HG02981 (cell line): ENCODE results near the gene PRPF19.

Experiments
- ATAC-seq: cut with Tn5 transposase; IDR thresholded peaks from one replicate; pipeline ENCODE4 v1.9.1; 2021; ENCODE audit warnings: mild to moderate bottlenecking, moderate library complexity; ENCODE audit not compliant: unreplicated experiment

The PRPF19 gene

DNA sequence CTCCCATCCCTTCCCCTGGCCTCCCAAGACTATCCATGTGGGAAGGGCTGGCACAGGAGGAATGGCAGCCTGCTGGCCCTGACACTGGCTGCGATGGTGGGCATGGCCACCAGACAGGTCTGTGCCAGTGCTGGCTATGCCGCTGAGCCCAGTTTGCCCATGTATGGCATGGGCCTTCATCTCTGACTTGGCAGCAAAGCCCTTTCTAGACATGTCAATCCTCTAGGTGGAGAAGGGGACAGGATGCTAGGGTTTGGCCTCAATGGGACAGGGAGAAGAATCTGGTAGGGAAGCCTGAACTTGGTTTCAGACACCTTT, 30.3 kb downstream of the PRPF19 start:
- no peak for ATAC-seq

DNA sequence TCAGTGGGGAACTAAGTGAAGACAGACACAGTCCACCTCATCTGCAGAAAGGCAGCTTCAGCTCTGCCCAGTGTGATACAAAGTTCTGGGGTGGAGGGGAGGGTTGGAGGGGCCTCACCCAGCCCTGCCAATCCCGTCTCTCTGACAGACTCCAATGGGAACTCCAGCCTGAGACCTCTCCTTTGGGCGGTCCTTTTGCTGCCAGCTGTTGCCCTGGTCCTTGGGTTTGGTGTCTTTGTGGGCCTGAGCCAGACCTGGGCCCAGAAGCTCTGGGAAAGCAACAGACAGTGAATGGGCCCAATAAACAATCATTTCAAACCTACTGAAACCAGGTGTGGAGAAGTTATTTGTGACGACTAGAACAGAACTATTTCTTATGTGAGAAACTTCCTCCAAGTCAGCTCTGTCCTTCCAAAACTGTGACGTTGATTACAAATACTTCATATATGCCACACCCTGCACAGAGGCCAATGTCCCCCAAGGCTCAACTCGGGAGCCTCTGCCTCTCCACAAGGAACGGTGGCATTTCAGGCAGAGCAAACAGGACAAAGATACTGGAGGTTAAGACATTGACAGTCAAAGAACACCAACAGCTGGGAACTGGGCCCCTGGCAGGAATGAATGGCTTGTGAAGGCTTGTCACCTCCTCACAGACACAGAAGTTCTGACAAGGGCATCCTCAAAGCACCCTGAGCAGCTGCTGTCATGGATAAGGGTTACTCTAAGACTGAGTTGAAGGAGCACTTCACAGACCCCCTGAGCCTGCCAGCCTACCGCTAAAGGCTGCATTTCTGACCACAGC, 30.8 kb downstream of the PRPF19 start:
- no peak for ATAC-seq

DNA sequence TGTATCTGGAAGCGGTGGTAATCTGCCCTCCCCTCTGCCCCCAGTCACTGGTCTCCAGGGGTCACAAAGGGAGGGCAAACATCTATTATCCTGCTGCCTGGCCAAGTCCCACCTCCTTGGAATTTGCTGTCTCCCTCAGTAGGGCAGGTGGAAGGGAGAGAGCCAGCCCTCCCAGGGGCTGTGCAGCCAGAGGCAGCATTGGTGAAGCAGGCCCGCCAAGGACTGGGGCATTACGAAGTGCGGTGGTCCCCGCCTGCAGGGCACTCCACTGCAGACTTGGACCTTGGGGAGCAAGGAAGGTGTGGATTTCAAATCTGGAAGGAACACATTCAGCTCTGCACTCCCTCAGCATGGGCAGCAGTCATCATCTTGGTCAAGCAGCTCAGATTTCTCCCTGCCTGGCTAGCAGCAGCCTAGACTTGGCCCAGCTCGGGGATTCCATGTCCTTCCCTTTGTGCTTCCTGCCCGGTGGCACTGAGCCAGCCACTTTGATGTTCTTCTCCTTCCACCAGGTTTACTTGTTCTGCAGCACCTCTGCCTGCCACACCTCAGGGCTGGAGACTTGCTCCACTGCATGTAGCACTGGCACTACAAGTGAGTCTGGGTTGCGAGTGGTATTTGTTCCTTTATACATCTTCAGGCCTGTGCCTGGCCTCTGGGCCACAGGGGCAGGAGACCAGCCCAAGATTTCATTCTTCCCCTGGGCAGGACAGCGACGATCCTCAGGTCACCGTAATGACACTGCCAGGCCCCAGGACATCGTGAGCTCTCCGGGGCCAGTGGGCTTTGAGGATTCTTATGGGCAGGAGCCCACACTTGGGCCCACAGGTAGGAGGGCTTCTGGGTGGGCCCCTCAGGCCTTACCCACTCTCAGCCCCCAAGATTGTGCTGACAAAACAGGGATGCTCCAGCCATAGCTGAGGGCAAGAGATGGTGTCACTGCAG, 31.7 kb downstream of the PRPF19 start:
- ATAC-seq = no peak

DNA sequence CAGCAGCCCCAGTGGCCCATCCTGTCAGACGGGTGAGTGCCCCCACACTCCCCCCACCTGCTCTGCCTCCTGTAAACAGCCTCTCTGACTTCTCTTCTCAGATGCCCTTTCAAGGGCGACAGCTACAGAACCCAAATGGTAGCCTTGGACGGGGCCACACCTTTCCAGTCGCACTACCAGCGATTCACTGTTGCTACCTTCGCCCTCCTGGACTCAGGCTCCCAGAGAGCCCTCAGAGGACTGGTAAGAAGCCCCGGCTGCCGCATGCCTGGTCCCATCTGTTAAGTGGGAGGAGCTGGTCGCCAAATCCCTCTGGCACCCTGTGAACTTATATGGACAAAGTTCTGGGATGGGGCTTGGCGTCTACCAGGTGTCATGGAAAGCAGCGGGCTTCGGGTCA, 32.9 kb downstream of the PRPF19 start:
- no peak for ATAC-seq

DNA sequence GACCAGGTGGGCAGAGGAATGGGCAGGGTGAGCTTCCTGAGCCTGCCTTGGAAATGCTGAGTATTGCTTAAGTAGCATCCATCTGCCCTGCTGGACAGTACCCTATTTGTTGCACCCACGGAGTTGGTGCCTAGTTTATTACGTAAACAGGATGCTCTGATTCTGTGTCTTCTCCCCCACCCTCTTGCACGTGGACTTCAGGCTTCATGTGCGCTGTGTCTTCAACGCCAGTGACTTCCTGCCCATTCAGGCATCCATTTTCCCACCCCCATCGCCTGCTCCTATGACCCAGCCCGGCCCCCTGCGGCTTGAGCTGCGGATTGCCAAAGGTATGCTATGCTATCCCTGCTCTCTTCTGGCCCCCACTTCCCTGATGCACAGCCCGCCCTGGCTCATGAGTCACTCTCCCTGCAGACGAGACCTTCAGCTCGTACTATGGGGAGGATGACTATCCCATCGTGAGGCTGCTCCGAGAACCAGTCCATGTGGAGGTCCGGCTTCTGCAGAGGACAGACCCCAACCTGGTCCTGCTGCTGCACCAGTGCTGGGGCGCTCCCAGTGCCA, 33.3 kb downstream of the PRPF19 start:
- ATAC-seq = no peak

DNA sequence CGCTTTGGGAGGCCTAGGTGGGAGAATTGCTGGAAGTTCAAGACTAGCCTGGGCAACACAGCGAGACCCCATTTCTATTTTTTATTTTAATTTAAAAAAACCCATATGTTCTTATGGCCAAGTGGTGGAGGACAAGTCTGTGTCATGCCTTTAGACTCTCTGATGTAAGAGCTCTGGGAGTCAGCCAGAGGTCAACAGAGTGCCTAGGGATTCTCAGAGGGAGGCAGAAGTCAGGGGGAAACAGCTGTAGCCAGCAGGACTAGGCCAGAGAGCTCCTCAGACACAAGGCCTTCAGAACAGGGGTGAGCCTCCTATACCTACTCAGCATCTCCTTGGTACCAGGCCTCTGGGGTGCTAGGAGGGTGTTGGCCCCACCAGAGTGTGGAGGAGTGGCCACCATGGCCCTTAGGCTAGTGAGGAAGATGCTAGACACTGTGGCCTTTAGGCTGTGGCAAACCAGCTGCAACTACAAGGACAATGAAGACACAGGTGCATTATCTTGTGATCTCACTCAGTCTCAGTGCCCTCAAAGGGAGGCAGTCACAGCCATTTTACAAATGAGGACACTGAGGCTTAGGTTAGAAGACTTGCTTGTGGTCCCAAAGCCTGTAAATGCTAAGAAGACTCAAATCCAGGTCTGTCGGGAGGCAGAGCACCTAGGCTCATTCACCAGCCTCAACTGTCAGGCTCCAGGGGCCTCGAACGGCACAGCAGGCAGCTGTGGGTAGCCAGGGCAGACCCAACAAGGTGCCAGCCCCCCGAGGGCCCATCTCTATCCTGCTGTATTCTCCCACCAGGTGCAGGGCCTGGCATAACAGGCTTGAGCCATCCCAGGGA, 34.0 kb downstream of the PRPF19 start:
- no peak for ATAC-seq

DNA sequence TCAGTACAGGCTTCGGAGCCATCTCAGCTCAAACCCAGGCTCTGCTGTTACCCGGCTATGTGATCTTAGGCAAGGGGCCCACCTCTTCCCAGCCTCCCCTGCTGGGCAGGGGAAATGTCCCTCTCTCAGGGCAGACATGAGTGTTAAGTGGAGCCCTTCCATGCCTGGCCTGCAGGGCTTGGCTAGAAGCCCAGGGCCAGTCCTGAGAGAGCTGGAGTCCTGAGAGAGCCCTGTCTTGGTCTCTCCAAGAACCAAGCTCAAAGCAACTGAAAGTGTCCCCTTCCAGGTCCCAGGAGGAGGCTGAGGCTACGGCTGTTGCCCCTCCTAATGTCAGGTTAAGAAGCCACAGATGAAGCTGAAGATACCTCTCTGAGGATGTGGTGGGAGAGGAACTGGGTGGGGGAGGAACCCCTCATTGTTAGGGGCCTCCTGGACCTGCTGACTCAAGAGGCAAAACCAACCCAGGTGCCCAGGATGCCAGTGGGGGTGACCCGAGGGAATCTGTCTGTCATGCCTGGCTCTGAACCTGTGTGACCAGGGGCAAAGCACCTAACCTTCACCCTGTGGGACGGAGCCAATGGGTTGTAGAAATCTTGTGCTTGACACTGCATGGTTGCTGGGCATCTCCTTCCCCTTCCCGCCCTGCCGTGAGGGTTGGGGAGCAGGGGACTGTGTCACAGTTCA, 34.9 kb downstream of the PRPF19 start:
- no peak for ATAC-seq

DNA sequence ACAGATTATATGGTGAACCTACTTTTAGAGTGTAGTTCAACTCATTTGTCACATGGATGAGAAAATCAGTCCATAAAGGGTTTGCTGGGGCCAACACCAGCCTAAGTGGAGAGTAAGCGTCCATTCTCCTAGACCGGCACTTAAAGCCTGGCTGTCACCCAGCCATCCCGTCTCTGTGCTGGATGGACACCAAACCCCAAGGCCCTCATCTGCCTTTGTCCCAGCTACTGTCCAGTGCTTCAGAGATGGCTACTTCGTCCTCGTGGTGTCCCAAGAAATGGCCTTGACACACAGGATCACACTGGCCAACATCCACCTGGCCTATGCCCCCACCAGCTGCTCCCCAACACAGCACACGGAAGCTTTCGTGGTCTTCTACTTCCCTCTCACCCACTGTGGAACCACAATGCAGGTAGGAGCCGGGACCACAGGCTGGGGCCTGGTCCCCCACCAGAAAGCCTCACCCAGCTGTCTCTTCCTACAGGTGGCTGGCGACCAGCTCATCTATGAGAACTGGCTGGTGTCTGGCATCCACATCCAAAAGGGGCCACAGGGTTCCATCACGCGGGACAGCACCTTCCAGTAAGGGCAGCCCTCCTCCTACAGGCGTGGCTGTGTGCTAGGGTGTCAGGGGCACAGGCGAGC, 35.5 kb downstream of the PRPF19 start:
- no peak for ATAC-seq

DNA sequence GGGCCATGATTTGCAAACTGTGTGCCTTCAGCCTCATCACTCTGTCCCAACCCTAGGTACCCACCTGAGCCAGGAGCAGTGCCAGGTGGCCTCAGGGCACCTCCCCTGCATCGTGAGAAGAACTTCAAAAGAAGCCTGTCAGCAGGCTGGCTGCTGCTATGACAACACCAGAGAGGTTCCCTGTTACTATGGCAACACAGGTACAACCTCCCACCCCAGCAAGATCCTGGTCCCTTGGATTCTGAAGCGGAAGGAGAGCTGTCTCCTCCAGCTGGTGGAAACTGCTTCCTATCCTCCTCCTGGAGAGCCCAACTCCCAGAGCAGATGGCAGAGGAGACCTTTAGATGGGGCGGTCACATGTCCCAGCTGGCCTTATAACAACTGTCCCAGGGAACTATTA, 36.1 kb downstream of the PRPF19 start:
- no peak for ATAC-seq

DNA sequence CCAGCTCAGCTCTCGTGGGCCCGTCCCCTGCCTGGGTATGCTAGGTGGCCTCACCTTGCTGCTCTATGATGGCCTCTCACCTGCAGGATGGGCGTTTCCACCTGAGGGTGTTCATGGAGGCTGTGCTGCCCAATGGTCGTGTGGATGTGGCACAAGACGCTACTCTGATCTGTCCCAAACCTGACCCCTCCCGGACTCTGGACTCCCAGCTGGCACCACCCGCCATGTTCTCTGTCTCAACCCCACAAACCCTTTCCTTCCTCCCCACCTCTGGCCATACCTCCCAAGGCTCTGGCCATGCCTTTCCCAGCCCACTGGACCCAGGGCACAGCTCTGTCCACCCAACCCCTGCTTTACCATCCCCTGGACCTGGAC, 36.9 kb downstream of the PRPF19 start:
- ATAC-seq = no peak

DNA sequence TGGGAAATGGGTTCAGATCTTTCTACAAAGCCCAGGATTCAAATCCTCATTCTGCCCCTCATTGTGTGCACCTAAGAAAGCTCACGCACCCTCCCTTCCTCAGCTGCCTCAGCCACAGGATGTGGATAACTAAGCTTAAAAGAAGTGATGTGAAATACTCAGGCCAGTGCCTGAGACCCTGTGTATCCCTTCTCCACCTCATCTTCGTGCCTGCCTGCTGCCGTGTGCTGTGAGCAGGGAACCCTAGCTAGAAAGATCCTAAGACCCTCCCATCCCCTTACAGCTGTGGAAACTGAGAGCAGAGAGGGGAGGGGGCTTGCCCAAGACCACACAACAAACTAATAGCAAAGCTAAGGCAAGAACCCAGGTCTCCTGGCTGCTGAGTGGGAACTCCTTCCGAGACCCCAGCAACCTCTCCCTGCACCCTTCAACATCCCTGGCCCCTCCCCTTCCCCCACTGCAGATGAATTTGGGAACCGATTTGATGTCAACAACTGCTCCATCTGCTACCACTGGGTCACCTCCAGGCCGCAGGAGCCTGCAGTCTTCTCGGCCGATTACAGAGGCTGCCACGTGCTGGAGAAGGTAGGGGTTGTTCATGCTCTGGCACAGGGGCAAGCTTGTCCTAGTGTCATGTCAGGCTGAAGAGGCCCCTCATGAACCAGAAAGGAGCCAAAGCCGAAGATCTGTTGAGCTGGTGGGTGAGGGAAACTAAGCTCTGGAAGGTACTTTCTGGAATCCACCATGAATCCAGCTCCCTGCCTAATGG, 37.5 kb downstream of the PRPF19 start:
- ATAC-seq = no peak

DNA sequence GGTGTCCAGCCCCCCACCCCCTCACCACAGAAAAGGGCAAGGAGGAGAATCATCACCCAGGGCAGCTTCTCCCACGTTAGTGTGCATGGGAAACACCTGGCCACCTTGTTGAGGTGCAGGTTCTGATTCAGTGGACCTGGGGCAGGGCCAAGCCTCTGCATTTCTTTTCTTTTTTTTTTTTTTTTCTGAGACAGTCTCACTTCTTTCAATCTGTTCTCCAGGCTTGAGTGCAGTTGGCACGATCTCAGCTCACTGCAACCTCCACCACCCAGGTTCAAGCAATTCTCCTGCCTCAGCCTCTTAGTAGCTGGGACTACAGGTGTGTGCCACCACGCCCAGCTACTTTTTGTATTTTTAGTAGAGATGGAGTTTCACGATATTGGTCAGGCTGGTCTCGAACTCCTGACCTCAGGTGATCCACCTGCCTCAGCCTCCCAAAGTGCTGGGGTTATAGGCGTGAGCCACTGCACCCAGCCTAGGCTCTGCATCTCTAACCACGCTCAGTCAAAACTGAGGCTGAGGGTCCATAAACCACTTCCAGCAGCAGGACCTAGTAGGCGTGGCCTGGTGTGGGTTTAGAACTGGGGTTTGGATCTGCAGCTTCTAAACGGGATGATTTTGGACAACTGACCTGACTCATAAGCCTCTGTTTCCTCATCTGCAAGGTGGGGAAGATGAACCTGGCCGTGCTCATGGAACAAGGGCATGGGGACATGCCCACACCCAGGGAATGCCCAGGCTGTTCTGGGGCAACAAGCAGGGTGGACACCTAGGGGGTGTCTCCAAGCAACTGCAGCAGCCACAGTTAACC, 38.3 kb downstream of the PRPF19 start:
- ATAC-seq = no peak

DNA sequence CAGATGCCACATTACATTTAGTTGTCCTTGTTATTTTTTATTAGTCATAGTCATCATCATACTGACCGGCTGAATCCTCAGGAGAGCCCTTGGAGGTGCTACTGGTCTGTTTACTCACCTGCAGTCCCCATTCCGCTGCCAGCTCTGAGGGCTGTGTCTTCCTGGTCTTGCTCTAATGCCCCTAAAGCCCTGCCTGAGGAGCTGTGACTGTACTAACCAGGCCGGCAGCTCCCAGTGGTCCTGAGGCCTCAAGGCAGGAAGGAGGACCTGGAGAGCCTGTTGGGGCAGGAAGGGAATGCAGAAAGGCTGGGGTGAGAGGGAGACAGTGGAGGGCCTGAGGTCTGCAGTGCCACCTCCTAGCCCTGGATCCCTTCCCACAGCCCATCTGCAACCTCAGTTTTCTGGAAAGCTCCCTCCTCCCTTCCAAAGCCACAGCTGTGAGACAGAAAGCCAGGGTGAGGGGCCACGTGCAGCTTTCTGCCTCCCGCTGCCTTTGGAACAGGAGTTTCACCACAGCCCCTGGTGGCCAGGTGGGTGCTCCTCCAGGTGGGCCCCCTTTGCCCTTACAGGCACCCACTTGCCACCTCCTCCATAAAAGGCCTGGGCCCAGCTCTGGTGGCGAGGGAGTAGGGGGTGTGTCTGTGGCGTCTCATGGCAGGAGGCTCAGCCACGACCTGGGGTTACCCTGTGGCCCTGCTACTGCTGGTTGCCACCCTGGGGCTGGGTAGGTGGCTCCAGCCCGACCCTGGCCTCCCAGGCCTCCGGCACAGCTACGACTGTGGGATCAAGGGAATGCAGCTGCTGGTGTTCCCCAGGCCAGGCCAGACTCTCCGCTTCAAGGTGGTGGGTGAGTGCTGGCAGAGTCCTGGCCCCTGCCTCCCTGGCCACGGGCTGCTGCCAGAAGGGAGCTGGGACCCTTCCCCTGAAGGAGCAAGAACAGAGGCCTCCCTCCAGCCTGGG, 39.2 kb downstream of the PRPF19 start, which contains the start of gene ZP1:
Gene ZP1 (plus strand): TSS at position 632 of the 960 bp plus-strand sequence. CDS start 20 bp downstream, at position 652.
- ATAC-seq = no peak

DNA sequence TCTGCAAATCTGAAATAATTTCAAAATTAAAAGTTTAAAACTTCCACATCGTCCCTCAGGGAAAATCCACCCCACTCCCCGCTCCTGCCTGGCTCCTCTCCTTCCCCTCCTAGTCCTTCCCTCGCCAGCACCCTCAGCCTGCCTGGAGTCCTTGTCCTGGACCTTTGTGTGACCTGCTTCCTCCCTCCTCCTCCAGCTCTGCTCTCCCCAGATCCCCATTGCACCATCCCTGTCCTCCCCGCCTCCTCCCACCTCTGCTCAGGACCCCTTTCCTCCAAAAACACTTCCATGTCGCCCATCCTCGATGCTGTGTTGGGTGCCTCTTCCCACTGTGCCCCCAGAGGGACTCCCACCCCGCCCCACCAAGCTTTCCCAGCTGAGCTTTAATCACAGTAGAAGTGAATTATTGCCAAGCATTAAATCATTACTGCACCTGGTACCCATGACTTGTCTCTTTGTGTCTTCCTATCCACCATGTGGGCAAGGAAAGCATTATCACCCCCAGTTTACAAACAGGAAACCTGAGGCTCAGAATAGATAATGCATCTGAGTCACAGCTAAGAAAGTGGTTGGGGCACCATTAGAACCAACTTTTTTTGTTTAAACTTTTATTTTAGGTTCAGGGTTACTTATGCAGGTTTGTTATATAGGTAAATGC, 41.4 kb downstream of the PRPF19 start:
- no peak for ATAC-seq

DNA sequence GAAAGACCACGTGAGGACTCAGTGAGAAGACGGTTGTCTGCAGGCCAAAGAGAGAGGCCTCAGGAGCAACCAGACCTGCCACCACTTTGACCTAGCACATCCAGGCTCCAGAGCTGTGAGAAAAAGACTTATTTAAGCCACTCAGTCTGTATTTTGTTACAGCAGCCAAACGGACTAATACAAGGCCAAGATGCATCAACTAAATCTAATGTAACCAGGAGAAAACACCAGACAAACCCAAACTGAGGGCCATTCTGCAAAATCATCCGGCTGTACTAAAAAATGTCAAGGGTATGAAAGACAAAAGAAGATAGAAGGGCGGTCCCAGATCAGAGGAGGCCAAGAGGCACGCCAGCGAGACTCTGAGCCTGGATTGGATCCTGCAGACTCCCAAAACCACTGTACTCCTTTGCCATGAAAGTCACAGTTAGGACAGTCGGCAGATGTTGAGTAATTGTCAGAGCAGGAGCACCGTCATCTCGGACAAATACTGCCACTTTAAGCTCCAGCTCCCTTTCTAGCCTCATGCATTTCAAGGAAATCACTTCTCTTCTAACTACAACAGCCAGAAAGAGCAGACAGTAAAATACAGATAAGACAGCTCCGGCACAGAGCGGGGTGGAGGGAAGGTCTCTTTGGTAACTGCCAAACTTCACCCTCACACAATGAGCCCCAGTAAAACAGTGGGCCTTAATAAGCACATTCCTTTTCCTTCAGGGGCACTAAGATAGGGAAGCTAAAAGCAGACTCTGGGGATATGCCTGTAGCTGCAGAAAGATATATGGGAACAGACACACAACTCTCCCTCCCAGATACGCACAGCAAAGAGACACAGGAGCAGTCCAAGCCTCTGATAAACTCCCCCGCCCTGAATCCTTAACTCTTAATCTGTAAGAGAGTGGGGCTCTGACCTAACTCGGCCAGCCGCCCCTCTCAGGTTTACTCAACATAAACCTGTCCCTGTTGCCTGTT, 42.5 kb downstream of the PRPF19 start:
- ATAC-seq = no peak
